T-cell (primary cell): ENCODE results near the gene AKR1C2. TPM values are rescaled to one million over a fixed set of nuclear protein-coding genes. Genes with fewer than 3 reads are reported as not detected.
"Not testable (repeated sequence)": the region's sequence is repeated elsewhere in the genome, so short reads cannot be mapped to it uniquely, and the experiment has no call there.

Experiments used
- ATAC-seq, 4 experiments: fragments of 200-7000 bp in 3 of 4; fragments of 150-1000 bp in 1 of 4; cut with Tn5 transposase; replicated peaks in 1 of 4; 1 replicate in 3 of 4; 2 replicates in 1 of 4; pipeline ENCODE4 v1.10.0; 2021; ENCODE audit warnings: moderate library complexity in 3 of 4, mild to moderate bottlenecking in 2 of 4, moderate number of reproducible peaks in 1 of 4
- CTCF ChIA-PET, 2 donors: fragments of 300-600 bp; sonication (Branson Sonifier 250); formaldehyde crosslinking; loops; one replicate each; lab custom pipeline; 2022; ENCODE audit warnings: antibody characterized with exemption in 2 of 2; lab: Charles Lee
- POLR2A ChIA-PET, 2 donors: fragments of 300-600 bp; sonication (Branson Sonifier 250); formaldehyde crosslinking; loops; one replicate each; lab custom pipeline; 2022; ENCODE audit warnings: antibody characterized with exemption in 2 of 2; lab: Charles Lee
- DNase-seq, 35 experiments: peaks; one replicate each; pipeline versions ENCODE4 v3.0.0 to v3.0.0-alpha.2; 2013 to 2023
- H3K27ac ChIP-seq: one replicate; pipeline ENCODE4 v1.5.1; 2013; ENCODE audit warnings: low read length
- H3K27me3 ChIP-seq, 2 experiments: replicated peaks in 1 of 2; 1 replicate in 1 of 2; 2 replicates in 1 of 2; pipeline versions ENCODE4 v1.6.1 to v1.7.0; 2013; ENCODE audit warnings: low read length in 1 of 2, mixed read lengths in 1 of 2; ENCODE audit not compliant: control insufficient read depth in 2 of 2, insufficient read depth in 2 of 2; ENCODE audit errors: extremely low read depth in 1 of 2
- H3K36me3 ChIP-seq, 2 donors: 1 replicate in 1 of 2; 2 replicates in 1 of 2; pipeline versions ENCODE4 v1.6.1 to v1.7.0; 2013; ENCODE audit warnings: low read length in 1 of 2; ENCODE audit not compliant: control insufficient read depth in 2 of 2, insufficient read depth in 1 of 2; ENCODE audit errors: extremely low read depth in 1 of 2
- H3K4me1 ChIP-seq, 2 experiments: 1 replicate in 1 of 2; 2 replicates in 1 of 2; pipeline versions ENCODE4 v1.6.1 to v1.7.0; 2013; ENCODE audit warnings: low read length in 2 of 2, mixed read lengths in 1 of 2; ENCODE audit not compliant: insufficient read depth in 2 of 2, control insufficient read depth in 1 of 2; ENCODE audit errors: extremely low read depth in 1 of 2
- H3K4me3 ChIP-seq, 2 donors: 1 replicate in 1 of 2; 2 replicates in 1 of 2; pipeline versions ENCODE4 v1.5.1 to v1.7.0; 2013; ENCODE audit warnings: mild to moderate bottlenecking in 2 of 2, low read length in 1 of 2, moderate library complexity in 1 of 2; ENCODE audit not compliant: control insufficient read depth in 1 of 2; ENCODE audit errors: extremely low read depth in 1 of 2
- H3K9me3 ChIP-seq: 2 replicates; pipeline ENCODE4 v1.7.0; 2013
- H3K27ac Mint-ChIP-seq, 2 donors: one replicate each; pipeline ENCODE4 v1.8.0; 2020 to 2021; ENCODE audit warnings: mild to moderate bottlenecking in 2 of 2, mixed read lengths in 2 of 2
- H3K27me3 Mint-ChIP-seq, 2 donors: one replicate each; pipeline ENCODE4 v1.8.0; 2021 to 2022; ENCODE audit warnings: mixed read lengths in 2 of 2
- H3K36me3 Mint-ChIP-seq: one replicate; pipeline ENCODE4 v1.8.0; 2021; ENCODE audit warnings: mixed read lengths
- H3K4me1 Mint-ChIP-seq, 3 donors: one replicate each; pipeline ENCODE4 v1.8.0; 2020 to 2022; ENCODE audit warnings: mixed read lengths in 3 of 3, mild to moderate bottlenecking in 1 of 3
- H3K4me3 Mint-ChIP-seq, 3 donors: one replicate each; pipeline ENCODE4 v1.8.0; 2020 to 2022; ENCODE audit warnings: mild to moderate bottlenecking in 3 of 3, mixed read lengths in 3 of 3, moderate library complexity in 3 of 3
- H3K9me3 Mint-ChIP-seq, 3 donors: one replicate each; pipeline ENCODE4 v1.8.0; 2020 to 2022; ENCODE audit warnings: mixed read lengths in 3 of 3
- WGBS: methylation state at CpG from one replicate; pipeline ENCODE4 v1.1.5; 2013; ENCODE audit warnings: missing lambda C conversion rate; ENCODE audit not compliant: insufficient coverage; 5-methylcytosine and 5-hydroxymethylcytosine counted together
- total RNA-seq, 35 experiments: library from RNA in 6 of 35; stranded (reverse) in 6 of 35; fragments of 120-200 nt in 1 of 35; gene quantifications; one replicate each; pipeline versions ENCODE4 v1.2.1 to v1.2.4 and lab custom pipeline; 2013 to 2026

Gene AKR1C2
- total RNA-seq, 5 donors from 2014 or later (not counting 1 experiment from before 2014, with no cell fraction given), result 0.15 to 0.47 (median 0.41) TPM; not detected in 2

DNA sequence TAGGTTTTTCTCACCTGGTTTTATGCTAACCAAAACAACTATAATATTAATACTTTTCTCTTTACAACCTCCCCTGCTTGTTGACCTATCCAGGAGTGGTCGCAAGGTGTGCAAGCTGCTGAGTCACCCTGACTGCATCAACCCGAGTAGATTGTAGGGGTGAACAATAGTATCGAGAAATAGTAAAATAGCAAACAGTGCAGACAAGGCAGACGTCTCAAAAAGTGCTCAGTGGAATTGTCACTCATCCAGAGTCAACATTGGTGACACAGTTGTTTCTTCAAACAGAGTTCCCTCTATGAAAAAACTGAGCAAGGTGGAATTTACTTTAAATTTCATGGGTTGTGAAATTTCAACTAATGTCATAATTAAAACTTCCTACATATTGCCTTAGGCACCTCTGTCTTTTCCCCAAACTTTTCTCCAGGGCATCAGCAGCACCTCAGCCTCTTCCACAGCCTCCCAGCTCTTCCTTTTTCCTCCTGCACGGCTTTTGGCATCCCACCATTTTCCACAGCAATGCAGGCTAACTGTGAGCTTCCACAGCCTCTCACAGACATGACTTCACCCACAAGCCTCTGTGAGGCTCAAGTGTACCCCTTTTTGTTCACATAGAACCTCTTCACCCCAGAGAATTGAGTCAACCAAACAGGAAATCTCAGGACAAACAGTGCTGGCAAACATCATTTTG lies 46.6 kb downstream of the AKR1C2 start:
- CTCF ChIA-PET, H3K4me3 ChIP-seq, H3K4me1 Mint-ChIP-seq, H3K27ac Mint-ChIP-seq, DNase-seq, H3K9me3 ChIP-seq, H3K27me3 Mint-ChIP-seq, H3K4me3 Mint-ChIP-seq, H3K9me3 Mint-ChIP-seq, POLR2A ChIA-PET, H3K36me3 Mint-ChIP-seq, ATAC-seq, H3K36me3 ChIP-seq, H3K4me1 ChIP-seq, H3K27ac ChIP-seq, H3K27me3 ChIP-seq: not testable (repeated sequence)
- WGBS, result no CpG with 5 or more reads among the region's 5 CpGs

DNA sequence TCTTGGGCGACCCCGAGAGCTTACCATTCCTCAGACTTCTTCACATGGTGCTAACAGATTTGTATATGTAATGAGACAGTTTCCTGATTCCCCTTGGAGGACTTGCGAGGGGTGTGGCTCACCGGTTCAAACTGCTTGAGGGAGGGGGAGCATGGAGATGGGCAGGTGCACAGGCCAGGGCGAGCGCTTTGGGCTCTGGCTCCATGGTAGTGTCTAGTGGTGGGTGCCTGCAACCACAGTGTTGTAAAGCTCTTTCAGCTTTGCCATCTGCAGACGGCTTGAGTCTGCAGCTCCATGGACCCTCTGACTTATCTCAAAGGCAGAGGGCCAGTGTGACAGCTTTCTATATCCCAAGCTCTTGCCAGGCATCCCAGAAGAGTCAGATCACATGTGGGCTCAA lies 47.6 kb downstream of the AKR1C2 start:
- H3K4me3 ChIP-seq, POLR2A ChIA-PET, H3K27me3 ChIP-seq, H3K27ac Mint-ChIP-seq, H3K9me3 Mint-ChIP-seq, ATAC-seq, H3K9me3 ChIP-seq, H3K4me3 Mint-ChIP-seq, H3K36me3 Mint-ChIP-seq, H3K4me1 Mint-ChIP-seq, DNase-seq, H3K4me1 ChIP-seq, H3K36me3 ChIP-seq, H3K27ac ChIP-seq, H3K27me3 Mint-ChIP-seq, CTCF ChIA-PET: not testable (repeated sequence)
- WGBS, result no CpG with 5 or more reads among the region's 7 CpGs

DNA sequence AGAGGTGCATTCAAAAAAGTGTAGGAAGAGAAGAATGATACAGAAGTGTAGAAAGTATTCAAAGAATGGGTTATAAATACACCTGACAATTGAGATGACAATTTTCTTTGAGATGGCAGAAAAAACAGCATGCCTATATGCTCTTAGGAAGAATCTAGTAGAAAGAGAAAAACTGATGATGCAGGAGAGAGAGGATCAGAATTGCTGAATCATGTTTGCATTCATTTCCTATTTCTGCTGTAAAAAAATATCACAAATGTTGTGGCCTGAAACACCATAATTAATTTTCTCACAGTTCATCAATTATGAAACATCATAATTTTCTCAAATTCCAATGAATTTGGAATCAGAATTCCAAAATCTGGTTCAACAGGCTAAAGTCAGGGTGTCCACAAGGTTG lies 50.3 kb downstream of the AKR1C2 start:
- Histone ChIP-seq H3K27me3 (no peaks in the 10 kb centered on the region), H3K9me3 (no peaks in the 10 kb centered on the region), H3K4me1 (no peaks in the 10 kb centered on the region), H3K4me3 (no peak overlapping the region), H3K27ac (no peak overlapping the region), H3K36me3 (no peaks in the 10 kb centered on the region)
- no peak for DNase-seq
- Mint-ChIP-seq H3K4me3 (no peak overlapping the region), H3K27ac (no peak overlapping the region), H3K36me3 (no peaks in the 10 kb centered on the region), H3K4me1 (no peaks in the 10 kb centered on the region), H3K27me3 (peaks cover 0 to 6% of the 10 kb centered on the region in 2 donors), H3K9me3 (no peaks in the 10 kb centered on the region)
- CTCF ChIA-PET, result no interaction called here
- POLR2A ChIA-PET, result no interaction called here
- ATAC-seq, result no peak

DNA sequence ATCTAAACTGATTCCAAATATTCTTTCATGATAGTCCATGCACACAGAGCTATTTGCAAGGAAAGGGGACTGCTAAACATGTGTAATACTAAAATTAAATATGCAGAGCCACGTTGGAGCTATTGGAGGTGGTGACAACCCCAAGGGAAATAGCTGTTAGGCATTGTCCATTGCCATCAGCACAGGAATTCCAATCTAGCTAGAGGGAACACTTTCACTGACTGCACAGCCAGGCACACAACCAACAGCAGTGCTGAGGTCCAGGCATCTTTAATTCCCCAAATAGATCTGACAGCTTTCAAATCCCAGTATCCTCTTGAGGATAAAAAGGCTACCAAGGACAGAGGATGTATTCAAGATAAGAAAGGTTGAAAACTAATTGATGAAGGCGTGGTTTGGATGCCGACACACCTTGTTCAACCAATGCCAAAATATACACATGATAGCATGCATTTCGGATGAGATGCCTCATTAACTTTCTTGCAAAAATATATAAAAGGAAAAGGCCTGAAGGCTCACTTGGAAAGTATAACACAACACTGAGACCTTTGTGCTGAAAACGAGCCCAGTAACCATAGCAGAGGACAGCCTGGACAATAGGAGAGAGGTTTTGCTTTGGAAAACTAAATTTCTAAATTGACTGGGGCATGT lies 52.0 kb downstream of the AKR1C2 start:
- H3K27ac Mint-ChIP-seq, H3K4me1 Mint-ChIP-seq, DNase-seq, H3K9me3 ChIP-seq, H3K27ac ChIP-seq, H3K9me3 Mint-ChIP-seq, H3K36me3 Mint-ChIP-seq, H3K4me3 ChIP-seq, CTCF ChIA-PET, ATAC-seq, POLR2A ChIA-PET, H3K36me3 ChIP-seq, H3K27me3 ChIP-seq, H3K4me3 Mint-ChIP-seq, H3K27me3 Mint-ChIP-seq, H3K4me1 ChIP-seq: not testable (repeated sequence)
- no CpG with 5 or more reads among the region's 5 CpGs for WGBS

DNA sequence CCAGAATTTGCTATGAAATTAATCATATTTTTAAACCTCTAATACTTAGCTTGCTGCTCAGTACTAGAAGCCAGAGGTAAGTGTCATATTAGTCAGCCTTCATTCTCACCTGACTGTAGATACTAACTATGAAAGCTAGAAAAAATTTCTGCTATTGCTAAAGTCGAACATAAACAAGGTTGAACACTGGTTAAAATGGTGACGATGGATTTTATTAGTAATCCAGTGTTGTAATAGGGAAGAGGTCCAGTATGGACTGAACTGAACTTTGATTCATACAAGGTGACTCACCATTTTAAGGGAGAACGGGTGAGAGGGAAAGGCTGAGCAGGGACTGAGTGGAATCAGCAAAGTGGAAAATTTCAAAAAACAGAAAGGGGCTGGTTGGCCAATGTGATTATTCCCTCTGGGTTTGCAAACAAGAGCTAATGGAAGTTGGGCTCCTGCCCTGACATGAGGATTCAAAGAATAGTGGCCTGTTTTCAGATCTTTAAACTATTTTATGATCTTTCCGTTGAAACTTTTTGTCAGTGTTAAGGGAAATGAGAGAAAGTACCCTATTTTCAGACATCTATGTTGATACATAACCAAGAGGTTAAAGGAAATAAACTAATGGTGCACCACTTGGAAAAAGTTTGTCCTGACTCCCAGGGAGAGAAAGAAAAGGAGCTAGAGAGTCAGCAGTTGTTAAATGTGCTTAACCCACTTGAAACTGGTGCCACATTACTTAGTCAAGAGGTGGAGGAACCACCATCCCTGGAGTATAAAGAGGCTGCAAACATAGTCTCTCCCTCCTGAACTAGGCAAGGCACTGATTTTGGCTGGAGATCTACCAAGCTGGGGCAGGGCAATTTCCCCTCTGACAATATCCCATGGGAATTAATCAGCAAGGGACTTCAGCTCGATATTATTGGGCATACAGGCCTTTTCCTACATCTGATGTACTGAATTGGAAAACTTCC lies 55.7 kb downstream of the AKR1C2 start:
- H3K4me3 Mint-ChIP-seq, result no peak overlapping the region
- Histone ChIP-seq H3K4me3 (no peak overlapping the region), H3K9me3 (no peaks in the 10 kb centered on the region), H3K36me3 (no peaks in the 10 kb centered on the region), H3K27me3 (no peaks in the 10 kb centered on the region), H3K4me1 (no peaks in the 10 kb centered on the region), H3K27ac (no peak overlapping the region)
- no peak overlapping the region for H3K27ac Mint-ChIP-seq
- no peaks in the 10 kb centered on the region for H3K36me3 Mint-ChIP-seq
- CTCF ChIA-PET, result no interaction called here
- H3K4me1 Mint-ChIP-seq, result no peaks in the 10 kb centered on the region
- no peaks in the 10 kb centered on the region for H3K27me3 Mint-ChIP-seq
- WGBS, result 78% methylated on average over 2 of the region's 5 CpGs
- POLR2A ChIA-PET, result no interaction called here
- ATAC-seq (no peak), DNase-seq (no peak)
- H3K9me3 Mint-ChIP-seq, result no peaks in the 10 kb centered on the region

DNA sequence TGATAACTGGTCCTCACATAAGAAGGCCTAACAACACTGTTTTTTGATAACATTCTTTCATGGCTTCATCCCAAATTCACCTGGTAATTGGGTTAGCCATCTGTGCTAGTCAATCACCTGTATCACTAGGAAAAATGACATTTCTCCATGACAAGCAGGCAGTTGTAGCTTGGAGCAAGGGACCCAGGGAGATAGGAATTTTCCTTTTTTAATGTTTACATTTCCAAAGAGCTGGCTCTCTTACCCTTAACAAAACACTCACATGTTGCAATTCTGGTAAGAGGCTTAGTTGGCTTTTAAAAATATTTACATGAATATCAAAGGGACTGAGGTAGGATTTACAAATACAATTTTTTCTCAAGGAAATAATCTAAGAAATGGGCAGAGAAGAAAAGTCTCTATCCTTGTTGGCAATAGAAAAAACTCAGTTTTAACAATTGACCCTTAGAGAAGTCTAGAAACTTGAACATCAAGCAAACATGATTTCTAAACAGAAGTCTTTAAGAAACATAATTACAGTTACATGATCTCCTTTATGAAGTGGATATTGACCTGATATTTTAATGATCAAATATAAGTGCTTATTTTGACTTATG lies 56.5 kb downstream of the AKR1C2 start:
- Mint-ChIP-seq H3K4me3 (no peak overlapping the region), H3K9me3 (no peaks in the 10 kb centered on the region), H3K27me3 (no peaks in the 10 kb centered on the region), H3K4me1 (no peaks in the 10 kb centered on the region), H3K36me3 (no peaks in the 10 kb centered on the region), H3K27ac (no peak overlapping the region)
- H3K27ac ChIP-seq, result no peak overlapping the region
- DNase-seq (no peak), ATAC-seq (no peak)
- CTCF ChIA-PET, result no interaction called here
- POLR2A ChIA-PET, result no interaction called here
- no peak overlapping the region for H3K4me3 ChIP-seq
- H3K9me3 ChIP-seq, result no peaks in the 10 kb centered on the region
- H3K27me3 ChIP-seq, result no peaks in the 10 kb centered on the region
- no peaks in the 10 kb centered on the region for H3K4me1 ChIP-seq
- no peaks in the 10 kb centered on the region for H3K36me3 ChIP-seq
